ENCODE measurements around the gene PPM1H.
A peak's percentile ranks its signal among the peaks of the same experiment; 100 is the strongest.

PPM1H gene

GRCh38 chr12:62758216-62758615 lies 176.7 kb downstream of the PPM1H start:
- H3K4me3 ChIP-seq (ENCODE audit: low read length): no peak overlapping the region
- DNase-seq (ENCODE audit: low read depth): no peak
- no peak for TF ChIP-seq CTCF (IDR thresholded peaks at IDR 0.05; ENCODE audit: insufficient read depth, low read depth, low read length, missing control alignments)

- no peak for TF ChIP-seq CTCF (IDR thresholded peaks at IDR 0.05; ENCODE audit: insufficient read depth, low read depth, low read length, missing control alignments)
- no peak overlapping the region for H3K4me3 ChIP-seq (ENCODE audit: low read length)
- no peak for DNase-seq (ENCODE audit: low read depth)
These were observed 177.9 kb downstream of the PPM1H start for GRCh38 chr12:62757048-62757447.

GRCh38 chr12:62754706-62755105 lies 180.2 kb downstream of the PPM1H start:
- H3K4me3 ChIP-seq (ENCODE audit: low read length): no peak overlapping the region
- TF ChIP-seq CTCF (IDR thresholded peaks at IDR 0.05; ENCODE audit: insufficient read depth, low read depth, low read length, missing control alignments): no peak
- DNase-seq (ENCODE audit: low read depth): no peak

DNA sequence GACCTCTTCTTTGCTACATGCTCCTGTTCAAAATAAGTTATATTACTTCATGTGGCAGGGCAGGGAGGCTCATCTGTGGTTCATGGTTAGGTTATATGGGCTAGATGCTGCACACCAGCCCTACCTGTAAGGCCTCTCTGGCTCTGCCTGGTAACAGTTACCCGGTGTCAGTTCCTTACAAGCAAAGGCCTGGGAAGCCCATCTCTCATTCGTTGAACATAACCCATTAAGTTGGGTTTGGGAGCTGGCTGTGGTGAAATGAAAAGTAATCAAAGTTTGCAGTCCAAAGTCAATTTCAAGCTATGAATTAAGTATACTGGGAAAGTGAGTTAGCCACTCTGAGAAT lies 183.2 kb downstream of the PPM1H start:
- H3K4me3 ChIP-seq (ENCODE audit: low read length): no peak overlapping the region
- TF ChIP-seq CTCF (IDR thresholded peaks at IDR 0.05; ENCODE audit: insufficient read depth, low read depth, low read length, missing control alignments): no peak
- DNase-seq (ENCODE audit: low read depth): no peak

GRCh38 chr12:62750941-62751809 lies 183.8 kb downstream of the PPM1H start:
- DNase-seq (ENCODE audit: low read depth): peak; percentile 33
- no peak for TF ChIP-seq CTCF (IDR thresholded peaks at IDR 0.05; ENCODE audit: insufficient read depth, low read depth, low read length, missing control alignments)
- no peak overlapping the region for H3K4me3 ChIP-seq (ENCODE audit: low read length)

DNA sequence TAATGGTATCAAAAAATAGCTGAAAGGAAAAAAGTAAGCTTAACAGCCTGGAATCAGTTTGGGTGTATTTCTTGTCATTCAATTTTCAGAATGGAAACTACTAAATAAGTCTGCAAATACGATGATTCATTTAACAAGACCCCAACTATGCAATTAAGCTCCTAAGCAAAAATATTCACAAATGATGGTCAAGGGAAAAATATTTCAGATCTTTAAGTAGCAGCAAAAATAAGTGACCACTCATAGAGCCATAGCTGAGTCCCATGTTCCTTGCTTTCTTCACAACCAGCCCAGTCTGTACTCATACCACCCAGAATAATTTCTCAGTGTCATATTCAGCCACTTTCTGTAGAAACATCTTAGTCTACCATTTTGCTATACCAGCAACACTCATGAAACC lies 185.4 kb downstream of the PPM1H start:
- no peak for TF ChIP-seq CTCF (IDR thresholded peaks at IDR 0.05; ENCODE audit: insufficient read depth, low read depth, low read length, missing control alignments)
- no peak for DNase-seq (ENCODE audit: low read depth)
- no peak overlapping the region for H3K4me3 ChIP-seq (ENCODE audit: low read length)

GRCh38 chr12:62748941-62749468 lies 185.9 kb downstream of the PPM1H start:
- TF ChIP-seq CTCF (IDR thresholded peaks at IDR 0.05; ENCODE audit: insufficient read depth, low read depth, low read length, missing control alignments): no peak
- no peak for DNase-seq (ENCODE audit: low read depth)
- no peak overlapping the region for H3K4me3 ChIP-seq (ENCODE audit: low read length)

Data from epithelial cell of esophagus (primary cell).